Measurements from ENCODE around the gene S1PR4. TPM values are rescaled to one million over a fixed set of nuclear protein-coding genes. Genes with fewer than 3 reads are reported as not detected.

The S1PR4 gene
- total RNA-seq, 1 donor from 2014 or later = 45.3 TPM

DNA sequence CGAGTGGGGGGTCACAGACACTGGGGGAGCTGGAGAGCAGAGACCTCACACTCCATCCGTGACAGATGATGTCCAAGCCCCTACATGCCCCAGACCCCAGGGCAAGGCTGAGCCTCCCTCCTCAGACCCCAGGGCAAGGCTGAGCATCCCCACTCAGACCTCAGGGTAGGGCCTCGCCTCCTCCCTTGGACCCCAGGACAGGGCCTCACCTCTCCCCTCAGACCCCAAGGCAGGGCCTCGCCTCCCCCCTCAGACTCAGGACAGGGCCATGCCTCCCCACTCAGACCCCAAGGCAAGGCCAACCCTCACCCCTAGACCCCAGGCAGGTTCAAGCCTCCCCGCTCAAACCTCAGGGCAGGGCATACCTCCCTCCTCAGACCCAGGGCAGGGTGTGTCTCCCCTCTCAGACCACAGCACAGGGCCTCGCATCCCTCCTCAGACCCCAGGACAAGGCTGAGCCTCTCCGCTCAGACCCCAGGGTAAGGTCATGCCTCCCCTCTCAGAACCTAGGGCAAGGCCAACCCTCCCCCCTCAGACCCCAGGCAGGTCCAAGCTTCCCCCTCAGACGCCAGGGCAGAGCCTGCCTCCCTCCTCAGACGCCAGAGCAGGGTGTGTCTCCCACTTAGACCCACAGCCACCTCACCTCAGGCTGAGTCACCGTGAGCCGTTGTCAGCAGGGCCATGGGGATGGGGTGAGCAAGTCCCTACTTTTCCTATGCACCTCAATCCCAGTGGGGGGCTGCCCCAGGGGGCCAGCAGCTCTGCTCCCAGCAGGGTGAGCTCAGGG is 1.7 kb upstream of the S1PR4 start:
- peak; percentile 62 for DNase-seq (ENCODE audit: low spot score)
- Mint-ChIP-seq H3K27me3 (ENCODE audit: insufficient read depth) (peaks cover 2% of the 10 kb centered on the region), H3K36me3 (ENCODE audit: low read depth) (peaks cover 27% of the 10 kb centered on the region), H3K4me1 (ENCODE audit: low read depth) (peaks cover 27% of the 10 kb centered on the region), H3K27ac (peak overlapping the region; percentile 90), H3K4me3 (peak overlapping the region; percentile 87), H3K9me3 (no peaks in the 10 kb centered on the region)
- intact Hi-C loops (cut with micrococcal nuclease) = loop anchor here (1.0 to 5.0 kb wide), 3 partner anchors 14 to 115 kb away; partner anchors contain the start of gene TLE5

- Mint-ChIP-seq H3K36me3 (ENCODE audit: low read depth) (peaks cover 32% of the 10 kb centered on the region), H3K4me3 (peak overlapping the region; percentile 99), H3K9me3 (no peaks in the 10 kb centered on the region), H3K4me1 (ENCODE audit: low read depth) (peaks cover 34% of the 10 kb centered on the region), H3K27me3 (ENCODE audit: insufficient read depth) (peaks cover 2% of the 10 kb centered on the region), H3K27ac (peak overlapping the region; percentile 98)
- intact Hi-C loops (cut with micrococcal nuclease) = loop anchor here (1.0 to 5.0 kb wide), 2 partner anchors 24 to 117 kb away; partner anchors contain the start of gene TLE5
- DNase-seq (ENCODE audit: low spot score) = no peak
These were observed 587 bp downstream of the S1PR4 start for GRCh38 chr19:3178973-3179738.

GRCh38 chr19:3179739-3180293 is 1.2 kb downstream of the S1PR4 start:
- H3K4me3 Mint-ChIP-seq = peak overlapping the region; percentile 99
- peak overlapping the region; percentile 98 for H3K27ac Mint-ChIP-seq
- H3K36me3 Mint-ChIP-seq (ENCODE audit: low read depth) = peaks cover 35% of the 10 kb centered on the region
- H3K9me3 Mint-ChIP-seq = no peaks in the 10 kb centered on the region
- peaks cover 40% of the 10 kb centered on the region for H3K4me1 Mint-ChIP-seq (ENCODE audit: low read depth)
- peaks cover 2% of the 10 kb centered on the region for H3K27me3 Mint-ChIP-seq (ENCODE audit: insufficient read depth)
- peak; percentile 37 for DNase-seq (ENCODE audit: low spot score)
- intact Hi-C loops (cut with micrococcal nuclease) = loop anchor here (5.0 to 10.0 kb wide), 3 partner anchors 118 to 1225 kb away; partner anchors contain the start of genes CHAF1A, SGTA, SH3GL1 and THOP1

DNA sequence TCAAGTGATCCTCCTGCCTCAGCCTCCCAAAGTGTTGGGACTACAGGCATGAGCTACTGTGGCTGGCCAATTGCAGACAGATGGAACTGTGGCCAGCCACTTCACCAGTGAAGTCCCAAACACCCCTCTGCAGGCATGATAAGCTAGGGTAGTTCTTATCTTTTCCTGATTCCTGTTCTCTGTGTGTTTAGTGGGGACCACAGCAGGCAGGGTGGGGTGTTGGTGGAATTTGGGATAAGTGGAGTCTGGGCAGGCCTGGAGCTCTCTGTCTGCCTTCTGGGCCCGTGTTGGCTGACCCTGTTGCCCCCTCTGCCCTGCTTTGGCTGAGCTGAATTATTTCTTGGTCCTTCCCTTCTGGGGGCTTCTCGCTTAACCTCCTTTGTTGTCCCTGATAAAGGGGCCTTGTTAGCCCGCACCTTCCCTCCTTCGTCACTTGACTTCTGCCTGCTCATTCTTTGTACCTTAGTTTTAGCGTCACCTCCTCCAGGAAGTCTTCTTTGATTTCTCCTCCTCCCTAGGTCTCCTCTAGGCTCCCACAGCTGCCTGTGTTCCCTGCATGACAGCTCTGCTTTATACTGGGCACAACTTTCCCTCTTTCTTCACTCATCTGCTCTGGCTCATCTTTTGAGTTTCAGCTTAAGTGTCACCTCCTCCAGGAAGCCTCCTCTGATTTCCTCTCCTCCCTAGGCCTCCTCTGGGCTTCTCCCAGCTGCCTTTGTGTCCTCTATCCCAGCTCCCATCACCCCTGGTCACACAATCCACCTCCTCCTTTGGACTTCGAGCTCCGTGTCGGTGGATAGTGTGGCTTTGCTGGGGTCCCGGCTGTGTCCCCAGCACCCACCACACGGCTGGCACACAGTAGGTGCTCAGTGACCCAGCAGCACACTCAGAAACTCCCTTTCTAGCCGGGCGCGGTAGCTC is 5.4 kb downstream of the S1PR4 start:
- Mint-ChIP-seq H3K27ac (peak overlapping the region; percentile 69), H3K9me3 (no peaks in the 10 kb centered on the region), H3K36me3 (ENCODE audit: low read depth) (peaks cover 36% of the 10 kb centered on the region), H3K27me3 (ENCODE audit: insufficient read depth) (peaks cover 2% of the 10 kb centered on the region), H3K4me1 (ENCODE audit: low read depth) (peaks cover 50% of the 10 kb centered on the region), H3K4me3 (peak overlapping the region; percentile 83)
- intact Hi-C loops (cut with micrococcal nuclease) = loop anchor here (2.0 to 10.0 kb wide), 3 partner anchors 399 to 1221 kb away; partner anchors contain the start of genes CACTIN, CHAF1A, SGTA and SH3GL1
- no peak for DNase-seq (ENCODE audit: low spot score)

- Mint-ChIP-seq H3K27ac (peak overlapping the region; percentile 90), H3K36me3 (ENCODE audit: low read depth) (peaks cover 30% of the 10 kb centered on the region), H3K9me3 (no peaks in the 10 kb centered on the region), H3K4me3 (peak overlapping the region; percentile 83), H3K4me1 (ENCODE audit: low read depth) (peaks cover 53% of the 10 kb centered on the region), H3K27me3 (ENCODE audit: insufficient read depth) (peaks cover 2% of the 10 kb centered on the region)
- intact Hi-C loops (cut with micrococcal nuclease) = loop anchor here (1.0 to 10.0 kb wide), 7 partner anchors 52 to 1220 kb away; partner anchors contain the start of genes CACTIN, CHAF1A, SGTA and SH3GL1
- DNase-seq (ENCODE audit: low spot score) = no peak
These were observed 6.4 kb downstream of the S1PR4 start for GRCh38 chr19:3184847-3185460.

- Mint-ChIP-seq H3K27me3 (ENCODE audit: insufficient read depth) (peaks cover under 1% of the 10 kb centered on the region), H3K27ac (peak within 1 kb of the TSS; percentile 90), H3K36me3 (ENCODE audit: low read depth) (peaks cover 24% of the 10 kb centered on the region), H3K9me3 (no peaks in the 10 kb centered on the region), H3K4me1 (ENCODE audit: low read depth) (peaks cover 47% of the 10 kb centered on the region), H3K4me3 (peak within 1 kb of the TSS; percentile 93)
- DNase-seq (ENCODE audit: low spot score) = peak; percentile 91
- intact Hi-C loops (cut with micrococcal nuclease) = loop anchor here (1.0 to 10.0 kb wide), 7 partner anchors 52 to 1219 kb away; partner anchors contain the start of genes CACTIN, CHAF1A, SGTA and SH3GL1
These were observed 7.0 kb downstream of the S1PR4 start, which contains the start of gene NCLN for GRCh38 chr19:3185461-3186159. Gene NCLN, plus strand, starts transcription at chr19:3185930. Its CDS starts 101 bp downstream, at chr19:3186031.

GRCh38 chr19:3186160-3186688 is 7.7 kb downstream of the S1PR4 start:
- Mint-ChIP-seq H3K27ac (peak overlapping the region; percentile 85), H3K4me3 (peak overlapping the region; percentile 93), H3K4me1 (ENCODE audit: low read depth) (peaks cover 42% of the 10 kb centered on the region), H3K36me3 (ENCODE audit: low read depth) (peaks cover 20% of the 10 kb centered on the region), H3K9me3 (no peaks in the 10 kb centered on the region), H3K27me3 (ENCODE audit: insufficient read depth) (no peaks in the 10 kb centered on the region)
- no peak for DNase-seq (ENCODE audit: low spot score)
- intact Hi-C loops (cut with micrococcal nuclease) = loop anchor here (10.0 kb wide), 2 partner anchors 401 to 1219 kb away; partner anchors contain the start of genes CHAF1A, SGTA, SH3GL1 and THOP1

- Mint-ChIP-seq H3K27ac (peak overlapping the region; percentile 85), H3K4me1 (ENCODE audit: low read depth) (peaks cover 38% of the 10 kb centered on the region), H3K36me3 (ENCODE audit: low read depth) (peaks cover 20% of the 10 kb centered on the region), H3K4me3 (peak overlapping the region; percentile 93), H3K9me3 (no peaks in the 10 kb centered on the region), H3K27me3 (ENCODE audit: insufficient read depth) (no peaks in the 10 kb centered on the region)
- intact Hi-C loops (cut with micrococcal nuclease) = loop anchor here (10.0 kb wide), 2 partner anchors 402 to 1218 kb away; partner anchors contain the start of genes CHAF1A, SGTA, SH3GL1 and THOP1
- DNase-seq (ENCODE audit: low spot score) = no peak
These were observed 8.5 kb downstream of the S1PR4 start for GRCh38 chr19:3186891-3187661.

DNA sequence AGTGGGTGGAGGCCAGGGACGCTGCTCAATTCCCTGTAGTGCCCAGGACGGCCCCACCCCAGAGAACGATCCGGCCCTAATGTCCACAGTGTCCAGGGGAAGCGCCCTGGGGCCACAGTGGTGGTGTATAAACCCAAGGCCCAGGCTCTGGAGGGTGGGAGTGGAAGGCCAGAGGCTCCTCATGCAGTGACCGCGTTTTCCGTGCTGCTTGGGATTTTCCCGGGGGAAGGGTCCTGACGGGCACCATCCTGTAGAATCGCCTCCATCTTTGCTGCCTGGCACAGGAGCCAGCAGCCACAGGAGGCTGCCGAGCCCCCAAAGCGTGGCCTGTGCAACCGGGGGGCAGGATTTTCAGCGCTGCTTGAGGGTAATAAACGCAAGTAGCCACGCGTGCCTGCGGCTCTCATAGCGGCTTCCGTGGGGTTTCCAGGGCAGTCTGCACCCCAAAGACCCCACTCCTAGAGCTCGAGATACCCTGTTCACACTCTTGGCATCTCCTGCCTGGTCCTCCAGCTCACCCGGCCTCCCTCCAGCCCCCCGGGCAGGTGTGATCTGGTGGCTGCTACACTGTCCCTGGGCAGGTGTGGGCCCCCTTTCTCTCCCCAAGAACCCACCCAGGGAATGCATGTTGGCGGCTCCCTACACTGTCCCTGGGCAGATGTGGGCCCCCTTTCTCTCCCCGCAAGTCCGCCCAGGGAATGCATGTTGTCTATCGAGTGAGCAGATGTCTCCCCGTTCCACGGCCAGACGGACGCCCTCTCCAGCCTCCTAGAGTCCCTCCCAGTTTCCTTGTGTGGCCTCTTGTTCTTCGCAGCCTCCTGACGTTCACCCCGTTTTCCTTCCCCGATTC is 9.3 kb downstream of the S1PR4 start:
- H3K27me3 Mint-ChIP-seq (ENCODE audit: insufficient read depth) = no peaks in the 10 kb centered on the region

More for the DNA sequence above, 9.3 kb downstream of the S1PR4 start:
- no peak for DNase-seq (ENCODE audit: low spot score)
- Mint-ChIP-seq H3K4me1 (ENCODE audit: low read depth) (peaks cover 38% of the 10 kb centered on the region), H3K36me3 (ENCODE audit: low read depth) (peaks cover 17% of the 10 kb centered on the region), H3K9me3 (no peaks in the 10 kb centered on the region), H3K27ac (no peak overlapping the region), H3K4me3 (peak overlapping the region; percentile 93)
- intact Hi-C loops (cut with micrococcal nuclease) = loop anchor here (10.0 kb wide), 2 partner anchors 403 to 1217 kb away; partner anchors contain the start of genes CHAF1A, SGTA, SH3GL1 and THOP1
